ELR (cell line): Measurements from ENCODE around the gene HOXA4.

Experiments used
- DNase-seq: peaks from one replicate; pipeline ENCODE4 v3.0.0-alpha.2; 2015; ENCODE audit warnings: low read depth

The HOXA4 gene

DNA sequence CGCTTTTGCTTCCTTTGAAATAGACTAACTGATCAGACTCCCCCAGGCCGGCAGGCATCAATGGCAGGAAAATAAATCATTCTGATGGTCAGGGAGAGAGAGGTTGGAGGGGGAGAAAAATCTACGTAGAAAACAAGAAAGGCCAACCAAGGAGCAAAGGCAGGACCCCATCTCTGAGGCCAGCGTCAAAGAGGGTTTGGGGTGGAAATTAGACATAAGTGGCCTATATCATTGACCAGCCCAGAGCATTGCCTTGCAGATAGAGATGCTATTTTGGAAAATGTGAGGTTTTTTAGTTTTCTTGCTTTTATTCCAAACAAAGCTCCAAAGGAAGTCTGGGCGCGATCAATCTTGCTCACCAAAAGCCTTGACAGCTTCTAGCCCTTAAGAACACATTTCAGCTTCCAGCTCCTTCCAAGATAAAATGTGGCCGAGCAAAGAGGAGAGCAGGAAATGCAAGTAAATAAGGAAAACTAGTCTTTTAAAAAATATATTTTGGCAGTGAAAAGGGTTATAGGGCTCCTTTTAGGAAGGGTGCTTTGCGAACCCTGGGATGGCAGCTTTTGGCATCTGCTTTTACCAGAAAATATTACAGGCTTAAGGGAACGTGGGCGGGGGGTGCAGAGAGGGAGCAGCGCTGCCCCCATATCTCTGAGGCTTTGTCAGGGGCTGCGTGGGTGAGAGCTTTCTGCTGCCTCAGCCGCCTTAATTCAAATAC, 26.1 kb downstream of the HOXA4 start:
- no peak for DNase-seq

DNA sequence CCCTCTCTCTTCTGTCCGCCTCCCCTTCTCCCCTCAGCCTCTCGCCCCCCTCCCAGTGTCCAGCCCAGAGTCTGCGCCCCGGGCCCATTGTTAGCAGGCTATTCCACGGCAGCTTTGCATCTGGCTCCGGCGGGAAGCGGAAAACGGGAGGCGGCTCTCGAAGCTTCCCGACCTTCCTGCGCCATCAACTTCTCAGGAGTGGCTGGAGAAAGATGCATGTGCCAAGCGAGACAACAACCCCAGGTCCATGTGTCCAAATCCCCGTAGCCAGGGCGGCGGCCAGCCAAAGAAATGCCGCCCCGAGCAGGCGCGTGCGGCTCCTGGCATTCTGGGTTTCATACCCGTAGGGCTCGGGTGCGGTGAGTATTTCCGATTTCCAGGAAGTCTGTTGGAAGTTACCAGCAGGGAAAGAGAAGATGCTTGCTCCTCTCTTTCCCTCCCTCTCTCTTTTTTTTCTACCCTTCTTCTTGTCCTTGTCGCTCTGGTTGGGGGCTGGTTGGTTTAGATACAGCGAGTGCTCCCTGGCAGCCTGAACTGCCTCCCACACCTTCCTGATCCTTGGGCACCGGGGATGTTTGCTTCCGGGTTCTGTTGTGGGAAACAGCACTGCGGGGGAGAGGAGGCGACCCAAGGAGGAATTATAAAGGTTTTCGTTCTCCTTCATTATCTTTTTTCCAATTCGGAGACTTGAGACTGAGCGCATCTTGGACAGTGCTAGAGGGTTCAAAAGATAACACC, 26.9 kb downstream of the HOXA4 start:
- no peak for DNase-seq

DNA sequence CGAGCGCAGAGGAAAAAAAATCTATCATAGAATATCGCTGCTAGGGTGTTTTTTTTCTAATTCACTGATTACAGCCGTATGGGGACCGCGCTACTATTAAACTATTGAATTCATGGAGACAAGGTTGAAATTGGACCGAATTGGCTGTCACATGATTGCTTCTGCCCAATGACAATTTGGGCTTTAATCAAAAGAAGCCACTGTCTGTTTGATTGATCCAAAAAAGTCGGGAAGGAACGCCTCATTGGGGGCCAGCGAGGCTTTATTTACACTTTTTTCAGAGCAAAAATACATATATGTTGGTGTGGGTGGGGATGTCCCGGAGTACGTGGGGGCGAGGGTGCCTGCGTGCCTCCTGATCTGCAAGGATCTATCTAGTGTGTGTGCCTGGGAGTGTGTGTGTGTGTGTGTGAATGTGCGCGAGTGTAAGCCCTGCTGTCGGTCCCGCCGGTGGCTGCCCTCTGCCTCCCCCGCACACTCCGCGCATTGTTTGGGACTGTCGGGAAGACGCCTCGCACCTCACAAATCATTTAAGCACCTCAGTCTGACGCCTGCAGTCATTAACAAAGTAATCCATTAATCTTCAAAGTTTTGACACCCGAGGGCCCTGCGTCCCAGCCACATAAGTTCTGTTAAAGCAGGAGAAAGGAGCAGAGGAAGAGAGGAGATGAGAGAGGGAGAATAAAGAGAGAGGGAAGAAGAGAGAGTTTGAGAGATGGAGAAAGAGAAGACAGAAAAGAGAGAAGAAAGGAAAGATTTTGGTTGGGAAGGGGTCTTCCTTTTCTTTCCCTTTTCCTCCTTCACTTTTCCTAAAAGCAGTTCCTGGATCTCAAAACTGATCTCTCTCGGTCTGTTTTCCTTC, 27.7 kb downstream of the HOXA4 start, which contains the start of gene HOXA2:
Gene HOXA2, minus strand, starts transcription at position 103 of the 862 bp plus-strand sequence. CDS start 183 bp downstream, outside the sequence.
- no peak for DNase-seq

DNA sequence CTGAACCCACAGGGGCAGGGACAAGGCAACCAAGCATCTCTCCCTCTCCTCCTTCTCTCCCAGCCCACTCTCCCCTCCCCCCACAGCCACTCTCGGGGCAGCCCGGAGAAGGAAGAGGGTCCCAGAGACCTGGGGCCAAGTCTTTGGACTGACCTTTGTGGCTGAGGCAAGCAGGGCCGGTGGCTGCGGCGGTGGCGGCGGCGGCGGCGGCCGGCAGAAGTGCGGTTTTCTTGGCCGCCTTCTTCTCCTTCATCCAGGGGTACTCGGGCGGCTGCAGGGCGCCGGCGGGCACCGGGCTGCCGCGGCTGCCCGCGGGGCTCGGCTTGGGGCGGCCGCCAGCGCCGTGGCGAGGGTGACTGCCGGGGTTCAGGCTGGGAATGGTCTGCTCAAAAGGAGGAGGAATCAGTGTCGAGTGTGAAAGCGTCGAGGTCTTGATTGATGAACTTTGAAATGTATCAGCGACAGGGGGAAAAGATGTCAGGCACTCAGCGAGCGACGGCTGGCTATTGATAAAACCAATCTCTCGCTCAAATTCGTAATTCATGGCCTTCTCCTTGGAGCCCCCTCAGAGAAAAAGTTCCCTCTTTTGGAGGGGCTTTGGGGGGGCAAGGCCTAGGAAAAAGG, 28.5 kb downstream of the HOXA4 start:
- no peak for DNase-seq

DNA sequence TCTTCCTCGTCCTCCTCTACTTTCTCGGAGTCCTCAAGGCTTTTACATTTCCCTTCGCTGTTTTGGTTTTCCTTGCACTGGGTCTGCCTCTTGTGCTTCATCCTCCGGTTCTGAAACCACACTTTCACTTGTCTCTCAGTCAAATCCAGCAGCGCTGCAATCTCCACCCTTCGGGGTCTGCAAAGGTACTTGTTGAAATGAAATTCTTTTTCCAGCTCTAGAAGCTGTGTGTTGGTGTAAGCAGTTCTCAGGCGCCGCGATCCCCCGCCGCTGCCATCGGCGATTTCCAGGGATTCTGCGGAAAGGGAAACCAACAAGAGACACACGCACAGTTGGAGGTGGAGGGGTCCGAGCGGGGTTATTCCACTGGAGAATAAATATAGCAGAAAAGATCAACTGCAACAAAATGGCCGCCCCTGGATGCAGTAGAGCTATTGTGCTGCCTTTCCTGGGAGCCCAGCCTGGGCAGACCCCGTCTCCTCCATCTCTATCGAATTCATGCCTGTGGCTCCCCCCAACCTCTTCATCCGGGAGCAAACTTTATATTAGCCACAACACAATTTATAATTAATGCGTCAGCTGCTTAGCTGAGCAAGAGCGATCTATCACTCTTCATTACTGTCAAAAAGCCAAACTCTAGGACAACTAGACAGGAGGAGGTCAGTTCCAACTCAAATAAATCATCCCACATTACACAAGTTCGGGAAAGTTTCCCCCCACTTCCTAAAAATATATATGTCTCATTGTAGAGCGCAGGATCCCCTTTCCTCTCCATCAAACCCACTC, 29.2 kb downstream of the HOXA4 start:
- no peak for DNase-seq

DNA sequence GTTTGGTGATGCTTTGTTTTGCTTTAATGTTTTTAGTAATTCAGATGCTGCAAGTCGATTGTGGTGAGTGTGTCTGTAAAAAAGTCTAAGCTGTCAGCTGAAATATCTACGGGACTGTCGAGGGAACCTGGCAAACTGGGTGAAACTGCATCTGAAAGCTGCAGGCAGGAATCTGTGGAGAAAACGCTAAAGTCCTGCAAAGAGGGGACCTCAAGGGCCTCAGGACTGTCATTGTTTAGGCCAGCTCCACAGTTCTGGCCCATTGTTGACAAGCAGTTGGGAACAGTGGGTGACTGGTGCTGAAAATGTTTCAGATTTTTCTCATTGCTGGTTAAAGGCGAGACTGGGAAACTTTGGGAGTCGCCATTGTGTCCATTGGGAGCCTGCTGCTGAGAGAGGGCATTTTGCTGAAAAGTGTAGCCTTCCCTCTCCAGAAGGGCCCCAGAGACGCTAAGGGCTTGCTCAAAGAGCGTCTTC, 29.8 kb downstream of the HOXA4 start:
- DNase-seq: no peak

DNA sequence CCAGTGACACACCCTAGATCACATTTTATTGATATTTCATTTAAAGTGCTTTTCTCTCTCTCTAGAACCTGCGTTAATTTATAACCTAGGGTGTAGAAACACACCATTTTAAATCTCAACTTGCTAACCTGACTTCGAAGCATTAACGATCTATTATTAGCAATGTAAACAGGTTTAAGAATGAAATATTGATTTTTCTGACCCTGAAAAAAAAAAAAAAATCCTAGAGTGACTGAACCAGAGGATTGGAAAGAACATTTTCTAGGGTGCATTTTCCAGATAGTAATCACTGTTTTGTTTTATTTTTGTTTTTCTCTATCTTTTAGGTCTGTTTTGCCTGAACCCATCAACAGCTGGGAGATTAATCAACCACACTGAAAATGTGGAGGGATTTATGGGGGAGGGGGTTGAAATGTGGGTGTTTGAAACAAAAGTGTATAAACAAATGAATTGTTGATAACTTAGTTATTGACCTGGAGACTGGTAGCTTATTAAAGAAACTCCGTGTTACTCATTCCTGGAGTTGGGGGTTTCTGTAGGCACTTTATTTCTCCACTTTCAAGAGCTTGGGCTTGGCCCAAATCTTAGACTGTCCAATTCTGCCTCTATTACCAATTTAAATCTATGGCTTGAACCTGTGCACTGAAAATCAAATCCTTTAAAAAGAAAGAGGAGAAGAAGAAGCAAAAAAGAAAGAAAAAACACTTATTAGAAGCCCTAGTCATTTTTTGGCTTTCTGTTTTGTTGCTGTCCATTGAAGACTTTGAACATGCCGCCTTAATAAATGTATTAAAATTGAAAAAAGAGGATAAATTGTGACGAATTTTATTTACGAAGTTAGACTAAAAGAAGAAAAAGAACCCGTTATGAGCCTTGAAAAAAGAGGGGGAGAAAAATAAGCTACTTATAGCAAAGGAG, 30.8 kb downstream of the HOXA4 start:
- no peak for DNase-seq

DNA sequence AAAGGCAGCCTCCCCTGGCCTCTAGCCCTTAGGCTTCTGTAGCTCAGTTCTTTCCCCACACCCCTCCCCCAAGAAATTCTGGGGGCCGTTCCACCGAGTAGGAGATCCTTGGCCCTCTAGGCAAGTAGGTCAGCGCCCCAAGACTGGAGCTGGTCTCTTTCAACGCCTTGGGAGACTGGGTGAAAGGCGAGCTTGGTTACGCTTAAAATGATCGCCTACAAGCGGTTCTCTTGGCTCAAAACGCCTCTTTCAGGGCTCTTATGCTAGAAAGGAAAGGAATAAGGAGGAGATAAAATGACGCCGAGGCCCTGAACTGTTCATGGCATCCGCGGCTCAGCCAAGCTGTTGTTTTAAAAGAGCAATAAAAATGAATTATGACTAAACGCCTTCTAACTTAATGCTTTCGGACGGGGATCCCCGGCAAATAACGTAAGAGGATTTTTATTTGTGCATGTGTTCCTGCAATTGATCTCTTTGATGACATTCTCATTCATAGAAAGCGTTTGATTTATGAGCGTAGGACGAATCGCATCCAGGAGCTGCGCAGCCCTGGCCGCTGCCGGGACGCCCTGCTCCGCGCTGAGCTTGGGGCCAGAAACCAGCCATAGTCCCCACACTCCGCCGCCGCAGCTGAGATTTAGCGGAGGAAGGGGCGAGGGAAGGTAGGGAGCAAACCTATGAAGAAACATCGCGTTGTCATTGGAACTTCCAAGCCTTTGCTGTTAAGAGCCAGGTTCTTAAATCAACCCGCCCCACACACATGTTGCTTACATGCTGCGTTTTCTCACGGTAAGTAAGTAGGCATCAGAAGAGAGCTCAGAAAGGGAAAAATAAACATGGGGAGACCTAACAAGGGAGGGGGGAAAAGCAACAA, 31.7 kb downstream of the HOXA4 start:
- no peak for DNase-seq

DNA sequence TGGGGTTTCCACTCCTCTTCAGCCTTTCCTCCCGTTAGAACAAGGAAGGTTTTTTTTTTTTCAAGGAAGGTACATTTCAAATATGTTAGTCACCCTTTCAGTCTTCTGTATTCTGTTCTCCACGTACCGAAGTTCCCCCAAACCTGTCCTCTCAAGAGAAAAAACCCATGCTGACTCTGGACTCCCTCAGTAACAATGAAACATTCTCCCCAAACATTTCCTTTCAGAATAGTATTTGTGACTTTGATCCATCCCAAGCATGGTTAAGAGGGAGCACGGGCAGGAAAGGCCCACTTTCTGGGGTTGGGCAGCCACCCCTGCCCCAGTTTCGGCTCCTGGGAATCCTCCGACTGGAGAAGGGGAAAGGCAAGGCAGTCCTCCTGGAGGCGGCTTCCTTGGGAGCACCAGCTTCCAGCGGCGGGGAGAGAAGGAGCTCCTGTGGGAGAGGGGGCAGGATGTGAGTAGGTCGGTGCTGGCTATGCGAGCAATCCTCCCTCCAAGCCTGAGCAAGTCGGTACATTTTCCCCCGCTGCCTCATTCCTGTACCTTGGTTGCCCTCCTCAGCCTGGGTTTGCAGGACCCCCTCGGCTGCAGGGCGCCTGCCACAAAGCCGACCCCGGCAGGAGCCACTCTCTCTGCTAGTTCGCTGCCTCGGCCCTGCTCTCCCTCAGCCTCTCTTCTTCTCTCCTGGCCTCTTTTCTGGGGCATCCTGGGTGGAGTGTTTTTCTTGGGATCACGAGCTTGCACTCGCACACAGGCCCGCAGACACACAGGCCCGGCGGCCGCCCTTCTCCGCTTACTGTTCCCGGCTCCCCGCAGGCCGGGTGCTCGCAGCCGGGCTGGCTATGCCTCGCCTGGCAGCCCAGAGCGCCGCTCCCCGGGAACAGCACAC, 32.6 kb downstream of the HOXA4 start:
- peak; percentile 52 for DNase-seq

DNA sequence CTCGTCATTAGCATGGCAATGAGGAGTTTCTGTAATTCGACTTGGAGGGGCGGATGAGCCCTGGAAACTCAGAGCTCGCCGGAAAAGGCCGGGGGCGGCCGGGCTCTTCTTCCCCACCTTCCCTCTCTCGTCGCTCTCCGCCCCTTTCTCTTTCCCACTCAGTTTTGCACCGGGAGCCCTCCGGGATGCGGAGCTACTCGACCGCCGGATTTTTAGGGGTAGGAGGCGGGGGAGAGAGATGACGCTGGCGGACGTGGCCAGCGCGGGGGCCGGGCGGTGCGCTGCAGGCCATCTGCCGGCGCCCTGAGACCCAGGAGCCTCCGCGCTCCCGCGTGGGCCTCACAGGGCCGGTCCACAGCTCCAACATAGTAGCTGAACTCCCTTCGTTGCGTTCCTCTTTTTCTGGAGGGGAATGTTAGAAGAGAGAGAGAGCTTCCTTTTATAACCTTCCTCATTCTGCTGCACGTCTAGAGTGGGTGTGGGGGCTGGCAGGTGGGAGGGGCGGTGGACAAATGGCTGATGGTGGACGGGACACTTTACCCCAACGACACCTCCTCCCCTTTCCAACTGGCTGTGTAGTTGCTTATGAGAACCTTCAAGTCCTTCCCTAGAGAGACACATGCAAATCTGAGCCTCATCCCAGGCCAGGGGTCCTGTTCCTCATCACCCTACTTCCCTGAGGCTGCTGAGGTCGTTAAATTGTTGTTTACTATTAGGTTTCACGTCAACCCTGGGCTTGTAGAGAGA, 33.6 kb downstream of the HOXA4 start:
- peak; percentile 73 for DNase-seq

DNA sequence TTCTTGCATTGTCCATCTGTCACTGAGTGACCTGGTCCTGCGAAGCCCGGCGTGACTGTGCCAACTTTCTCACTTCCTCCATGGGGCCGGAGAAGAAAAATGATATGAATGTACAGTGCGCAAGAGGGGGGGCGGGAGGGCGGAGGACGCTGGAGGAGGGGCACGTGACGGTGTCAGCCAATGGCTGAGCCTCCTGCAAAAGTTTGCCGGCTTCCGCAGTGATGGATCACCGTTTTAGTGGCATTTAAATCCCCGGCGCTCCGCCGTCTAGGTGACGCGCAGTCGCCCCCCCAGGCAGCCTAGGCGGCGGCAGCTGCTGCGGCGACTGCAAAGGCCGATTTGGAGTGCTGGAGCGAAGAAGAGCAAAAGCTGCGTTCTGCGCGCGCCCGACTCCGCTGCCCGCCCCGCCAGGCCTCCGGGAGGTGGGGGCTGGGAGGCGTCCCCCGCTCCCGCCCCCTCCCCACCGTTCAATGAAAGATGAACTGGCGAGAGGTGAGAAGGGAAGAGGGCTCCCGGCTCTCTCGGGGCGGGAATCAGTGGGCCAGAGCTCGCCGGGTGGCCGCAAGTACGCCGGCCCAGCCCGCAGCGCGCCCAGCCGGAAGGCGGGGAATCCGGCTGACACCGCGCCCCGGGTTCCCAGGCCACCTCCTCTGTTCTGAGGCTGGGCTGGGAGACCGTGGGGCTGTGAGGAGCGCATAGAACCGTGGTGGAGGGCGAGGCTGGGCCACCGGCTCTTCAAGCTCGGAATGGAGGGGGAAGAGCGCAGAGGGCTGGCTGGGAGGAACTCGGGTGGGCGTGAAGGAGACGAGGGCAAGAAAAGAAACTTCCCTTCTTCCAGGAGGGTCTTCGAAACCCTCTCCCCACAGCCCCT, 34.4 kb downstream of the HOXA4 start, which contains the start of gene HOXA1:
Gene HOXA1, minus strand, starts transcription at position 104 of the 871 bp plus-strand sequence. Its CDS starts 88 bp downstream, at position 16.
- DNase-seq: peak; percentile 98

DNA sequence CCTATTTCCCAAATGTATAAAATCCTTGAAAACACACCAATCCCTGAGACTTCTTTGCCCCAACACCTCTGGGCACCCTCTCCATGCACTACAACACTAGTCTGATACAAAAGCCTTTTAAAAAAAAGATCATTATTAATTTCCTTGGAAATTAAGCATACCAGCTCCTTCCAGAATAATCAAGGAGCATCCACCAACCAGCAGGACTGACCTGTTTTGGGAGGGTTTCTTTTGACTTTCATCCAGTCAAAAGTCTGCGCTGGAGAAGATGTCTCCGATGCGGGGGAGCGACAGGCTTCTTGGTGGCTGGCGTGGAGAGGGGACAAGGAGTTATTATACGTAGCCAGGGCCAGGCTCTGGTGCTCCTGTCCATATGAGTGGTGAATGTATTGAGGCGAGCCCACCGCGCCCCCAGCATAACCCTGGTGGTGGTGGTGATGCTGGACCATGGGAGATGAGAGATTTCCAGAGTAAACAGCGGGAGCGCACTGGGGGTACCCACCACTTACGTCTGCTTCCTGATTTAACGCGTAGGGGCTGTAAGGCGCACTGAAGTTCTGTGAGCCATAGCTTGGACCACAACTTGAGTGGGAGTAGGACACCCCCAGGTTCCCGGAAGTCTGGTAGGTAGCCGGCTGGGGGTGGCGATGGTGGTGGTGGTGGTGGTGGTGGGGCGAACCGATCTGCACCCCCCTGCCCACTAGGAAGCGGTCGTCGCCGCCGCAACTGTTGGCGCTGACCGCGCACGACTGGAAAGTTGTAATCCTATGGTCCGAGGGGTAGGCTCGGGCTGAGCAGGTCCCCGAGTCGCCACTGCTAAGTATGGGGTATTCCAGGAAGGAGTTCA, 35.3 kb downstream of the HOXA4 start:
- no peak for DNase-seq

DNA sequence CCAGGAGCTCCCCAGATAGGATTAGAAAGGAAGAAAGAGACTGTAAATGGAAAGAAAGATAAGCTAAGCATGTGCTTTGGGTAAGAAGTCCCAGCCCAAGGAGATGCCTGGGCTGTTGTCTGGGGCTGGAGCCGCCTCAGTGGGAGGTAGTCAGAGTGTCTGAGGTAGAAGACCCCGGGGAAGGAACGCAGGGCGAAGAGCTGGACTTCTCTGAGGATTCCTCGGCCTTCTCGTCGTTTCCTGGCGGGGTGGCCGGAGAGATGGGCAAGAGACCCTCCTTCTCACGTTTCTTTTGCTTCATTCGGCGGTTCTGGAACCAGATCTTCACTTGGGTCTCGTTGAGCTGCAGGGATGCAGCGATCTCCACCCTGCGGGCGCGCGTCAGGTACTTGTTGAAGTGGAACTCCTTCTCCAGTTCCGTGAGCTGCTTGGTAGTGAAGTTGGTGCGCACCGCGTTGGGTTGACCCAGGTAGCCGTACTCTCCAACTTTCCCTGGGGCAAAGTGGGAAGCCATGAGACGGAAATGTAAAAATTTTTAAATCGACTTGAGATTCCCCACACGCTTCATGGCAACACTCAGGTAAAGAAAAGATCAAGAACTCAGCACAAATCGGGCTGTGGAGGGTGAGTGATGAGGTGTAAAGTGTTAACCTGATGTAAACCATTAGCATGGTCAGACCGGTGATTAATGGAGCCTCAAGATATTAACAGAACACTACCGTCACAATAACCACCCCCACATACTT, 36.1 kb downstream of the HOXA4 start:
- DNase-seq: no peak

DNA sequence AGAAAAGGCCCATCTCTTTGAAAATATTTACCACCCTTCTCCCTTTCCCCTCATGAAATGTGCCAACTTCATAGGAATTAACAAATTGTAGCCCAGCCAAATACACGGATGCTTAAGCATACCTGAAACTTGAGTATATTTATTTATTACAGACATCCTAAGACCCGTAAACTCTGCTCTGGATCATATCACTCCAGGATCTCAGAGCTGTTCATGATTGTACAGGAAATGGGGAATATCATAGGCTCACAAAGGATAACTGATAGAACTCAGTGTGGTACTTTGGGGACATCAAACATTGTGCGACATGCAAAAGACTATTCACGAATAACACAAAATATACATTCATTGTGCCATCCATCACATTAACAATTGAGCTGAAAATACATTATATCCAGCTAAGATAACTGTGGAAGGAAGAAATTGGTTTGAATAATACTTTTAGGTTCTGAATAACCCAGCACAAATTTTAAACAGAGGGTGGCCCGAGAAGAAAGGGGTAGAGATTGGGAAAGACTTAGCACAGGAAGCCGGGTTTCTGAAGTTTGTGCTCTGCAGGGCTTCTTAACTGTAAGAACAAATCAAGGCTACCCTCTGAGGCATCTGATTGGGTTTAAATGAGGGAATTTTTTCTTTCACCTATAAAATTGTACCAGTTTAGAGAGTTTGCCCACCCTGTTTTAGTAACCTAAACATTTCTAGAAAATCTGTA, 37.2 kb downstream of the HOXA4 start:
- DNase-seq: no peak
